MM.1S (cell line): ENCODE data around the gene KCNT1.

Experiments
- DNase-seq: peaks from one replicate; pipeline ENCODE4 v3.0.0-alpha.2; 2015
- H2AFZ ChIP-seq: fragments of 300-600 bp; sonication (generic); 2 replicates; pipeline ENCODE4 v1.6.0; 2016; ENCODE audit warnings: antibody characterized with exemption, low read length
- H3F3A ChIP-seq: fragments of 300-600 bp; sonication (generic); 2 replicates; pipeline ENCODE4 v1.6.1; 2016; ENCODE audit warnings: mild to moderate bottlenecking, antibody characterized with exemption, low read length, moderate library complexity, mixed read lengths; ENCODE audit not compliant: insufficient read depth
- H3K27ac ChIP-seq: fragments of 300-600 bp; sonication (generic); 2 replicates; pipeline ENCODE4 v1.5.1; 2016; ENCODE audit warnings: mild to moderate bottlenecking, low read length
- H3K27me3 ChIP-seq: fragments of 300-600 bp; sonication (generic); replicated peaks from 2 replicates; pipeline ENCODE4 v1.6.0; 2016; ENCODE audit warnings: low read length; ENCODE audit not compliant: insufficient read depth
- H3K36me3 ChIP-seq: fragments of 300-600 bp; sonication (generic); replicated peaks from 2 replicates; pipeline ENCODE4 v1.6.1; 2016; ENCODE audit warnings: mild to moderate bottlenecking, low read length, mixed read lengths; ENCODE audit not compliant: insufficient read depth
- H3K4me1 ChIP-seq: fragments of 300-600 bp; sonication (generic); 2 replicates; pipeline ENCODE4 v1.6.1; 2016; ENCODE audit warnings: low read length, mixed read lengths
- H3K4me2 ChIP-seq: fragments of 300-600 bp; sonication (generic); 2 replicates; pipeline ENCODE4 v1.6.0; 2016; ENCODE audit warnings: low read depth, low read length
- H3K4me3 ChIP-seq: fragments of 300-600 bp; sonication (generic); 2 replicates; pipeline ENCODE4 v1.5.1; 2016; ENCODE audit warnings: low read length, mixed read lengths
- H3K79me2 ChIP-seq: fragments of 300-600 bp; sonication (generic); 2 replicates; pipeline ENCODE4 v1.6.1; 2016; ENCODE audit warnings: mixed run types, low read length, mixed read lengths
- H3K9ac ChIP-seq: fragments of 300-600 bp; sonication (generic); 2 replicates; pipeline ENCODE4 v1.6.1; 2016; ENCODE audit warnings: low read length, mixed read lengths
- H3K9me2 ChIP-seq: fragments of 300-600 bp; sonication (generic); replicated peaks from 2 replicates; pipeline ENCODE4 v1.6.1; 2016; ENCODE audit warnings: mild to moderate bottlenecking, low read length, mixed read lengths; ENCODE audit not compliant: insufficient read depth
- H3K9me3 ChIP-seq: fragments of 300-600 bp; sonication (generic); replicated peaks from 2 replicates; pipeline ENCODE4 v1.6.1; 2016; ENCODE audit warnings: mild to moderate bottlenecking, low read length, mixed read lengths; ENCODE audit not compliant: insufficient read depth
- H4K20me1 ChIP-seq: fragments of 300-600 bp; sonication (generic); 2 replicates; pipeline ENCODE4 v1.6.1; 2016; ENCODE audit warnings: mild to moderate bottlenecking, low read length, moderate library complexity, mixed read lengths; ENCODE audit not compliant: insufficient read depth
- EZH2 ChIP-seq: fragments of 300-600 bp; sonication (generic); optimal IDR thresholded peaks from 2 replicates; pipeline ENCODE3; 2017; ENCODE audit warnings: low read depth, mild to moderate bottlenecking, antibody characterized with exemption, low read length, mixed read lengths
- EZH2phosphoT487 ChIP-seq: fragments of 300-600 bp; sonication (generic); IDR thresholded peaks from 2 replicates; pipeline ENCODE4 v1.6.1; 2018; ENCODE audit warnings: antibody characterized with exemption, low read length
- TF ChIP-seq, protein P1 (sequence below): fragments of 300-600 bp; sonication (generic); IDR thresholded peaks from 2 replicates; pipeline ENCODE4 v1.5.1; 2016; ENCODE audit warnings: antibody characterized with exemption, low read length, mixed read lengths

KCNT1 gene

DNA sequence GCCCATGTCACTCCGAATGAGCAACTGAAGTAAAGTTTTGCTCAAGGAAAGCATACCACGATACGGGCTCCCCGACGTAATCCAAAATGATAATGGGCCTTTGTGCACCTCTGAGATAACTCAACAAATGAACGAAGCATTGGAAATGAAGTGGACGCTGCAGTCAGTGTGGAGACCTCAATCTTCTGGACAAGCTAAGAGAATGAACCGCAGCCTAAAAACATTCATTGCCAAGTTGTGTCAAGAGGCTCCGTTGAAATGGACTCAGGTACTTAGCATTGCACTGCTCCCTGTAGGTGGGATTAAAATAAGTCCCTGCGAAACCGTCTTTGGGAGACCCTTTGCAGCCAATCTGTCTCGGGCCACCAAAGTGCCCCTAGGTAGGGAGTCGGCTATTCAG is 42.7 kb upstream of the KCNT1 start:
- no peak for DNase-seq
- Histone ChIP-seq H3F3A (no peaks in the 10 kb centered on the region), H2AFZ (no peak overlapping the region), H4K20me1 (no peaks in the 10 kb centered on the region), H3K36me3 (no peaks in the 10 kb centered on the region), H3K9me2 (no peaks in the 10 kb centered on the region), H3K9me3 (no peaks in the 10 kb centered on the region), H3K4me2 (no peak overlapping the region), H3K9ac (no peak overlapping the region), H3K27ac (no peak overlapping the region), H3K27me3 (peaks cover 92% of the 10 kb centered on the region), H3K79me2 (no peaks in the 10 kb centered on the region), H3K4me1 (no peaks in the 10 kb centered on the region), H3K4me3 (no peak overlapping the region)
- TF ChIP-seq EZH2 (no peak), EZH2phosphoT487 (no peak)
- TF ChIP-seq, protein P1, sequence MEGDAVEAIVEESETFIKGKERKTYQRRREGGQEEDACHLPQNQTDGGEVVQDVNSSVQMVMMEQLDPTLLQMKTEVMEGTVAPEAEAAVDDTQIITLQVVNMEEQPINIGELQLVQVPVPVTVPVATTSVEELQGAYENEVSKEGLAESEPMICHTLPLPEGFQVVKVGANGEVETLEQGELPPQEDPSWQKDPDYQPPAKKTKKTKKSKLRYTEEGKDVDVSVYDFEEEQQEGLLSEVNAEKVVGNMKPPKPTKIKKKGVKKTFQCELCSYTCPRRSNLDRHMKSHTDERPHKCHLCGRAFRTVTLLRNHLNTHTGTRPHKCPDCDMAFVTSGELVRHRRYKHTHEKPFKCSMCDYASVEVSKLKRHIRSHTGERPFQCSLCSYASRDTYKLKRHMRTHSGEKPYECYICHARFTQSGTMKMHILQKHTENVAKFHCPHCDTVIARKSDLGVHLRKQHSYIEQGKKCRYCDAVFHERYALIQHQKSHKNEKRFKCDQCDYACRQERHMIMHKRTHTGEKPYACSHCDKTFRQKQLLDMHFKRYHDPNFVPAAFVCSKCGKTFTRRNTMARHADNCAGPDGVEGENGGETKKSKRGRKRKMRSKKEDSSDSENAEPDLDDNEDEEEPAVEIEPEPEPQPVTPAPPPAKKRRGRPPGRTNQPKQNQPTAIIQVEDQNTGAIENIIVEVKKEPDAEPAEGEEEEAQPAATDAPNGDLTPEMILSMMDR: no peak

GRCh38 chr9:135660407-135660806 is 41.6 kb upstream of the KCNT1 start:
- Histone ChIP-seq H3F3A (no peaks in the 10 kb centered on the region), H3K4me3 (no peak overlapping the region), H2AFZ (no peak overlapping the region), H3K27ac (no peak overlapping the region), H3K9ac (no peak overlapping the region), H3K4me2 (no peak overlapping the region), H3K36me3 (no peaks in the 10 kb centered on the region), H3K9me2 (no peaks in the 10 kb centered on the region), H3K79me2 (no peaks in the 10 kb centered on the region), H3K27me3 (peaks cover 92% of the 10 kb centered on the region), H3K9me3 (no peaks in the 10 kb centered on the region), H3K4me1 (no peaks in the 10 kb centered on the region), H4K20me1 (no peaks in the 10 kb centered on the region)
- DNase-seq: no peak
- TF ChIP-seq EZH2 (no peak), EZH2phosphoT487 (no peak)
- TF ChIP-seq, protein P1: no peak

DNA sequence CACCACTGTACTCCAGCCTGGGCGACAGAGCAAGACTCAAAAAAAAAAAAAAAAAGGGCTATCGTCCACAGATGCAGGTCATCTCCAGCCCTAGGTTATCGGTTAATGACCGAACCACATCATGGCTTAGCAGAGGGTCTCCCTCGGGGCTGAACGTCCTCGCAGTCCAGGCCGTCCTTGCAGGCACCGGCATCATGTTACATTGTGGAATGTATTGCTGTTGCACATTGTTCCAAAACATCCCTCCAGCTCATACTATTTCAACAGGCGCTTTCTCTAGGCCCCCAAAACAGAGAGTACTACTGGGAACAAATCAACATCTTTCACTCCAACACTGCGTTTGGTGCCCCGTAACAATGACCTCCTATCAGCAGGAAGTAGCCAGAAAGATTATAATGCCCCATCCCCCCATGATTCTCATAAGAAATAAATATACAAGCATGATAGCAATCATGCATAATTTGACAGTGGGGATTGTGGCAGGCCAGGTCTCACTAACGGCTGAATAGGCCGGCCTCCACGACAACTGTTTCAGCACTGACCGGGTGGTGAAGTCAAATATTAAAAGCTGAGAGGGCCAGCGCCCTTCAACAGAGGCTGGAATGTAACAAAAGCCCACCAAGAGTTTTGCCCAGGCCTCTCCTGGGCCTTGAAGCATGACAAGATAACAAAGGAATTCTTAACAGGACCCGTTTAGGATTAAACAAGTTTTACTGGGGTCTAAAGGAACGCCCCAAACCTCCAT is 40.0 kb upstream of the KCNT1 start:
- no peak overlapping the region for H2AFZ ChIP-seq
- no peaks in the 10 kb centered on the region for H3K9me3 ChIP-seq
- no peak overlapping the region for H3K4me2 ChIP-seq
- no peaks in the 10 kb centered on the region for H3F3A ChIP-seq
- no peaks in the 10 kb centered on the region for H4K20me1 ChIP-seq
- no peak overlapping the region for H3K9ac ChIP-seq
- H3K27ac ChIP-seq: no peak overlapping the region
- H3K27me3 ChIP-seq: peaks cover 91% of the 10 kb centered on the region
- no peak for DNase-seq
- H3K4me1 ChIP-seq: 0 out of 2 replicates have a peak, but pooled peaks cover 4% of the 10 kb centered on the region
- H3K9me2 ChIP-seq: no peaks in the 10 kb centered on the region
- no peaks in the 10 kb centered on the region for H3K79me2 ChIP-seq
- no peaks in the 10 kb centered on the region for H3K36me3 ChIP-seq
- TF ChIP-seq, protein P1: no peak
- TF ChIP-seq EZH2phosphoT487: no peak
- no peak for TF ChIP-seq EZH2
- no peak overlapping the region for H3K4me3 ChIP-seq
